BLaER1 (cell line): ENCODE measurements around the gene INSRR.

ENCODE experiments used
- H3K27ac ChIP-seq: shearing (Covaris generic); formaldehyde crosslinking; 2 replicates; pipeline ENCODE4 v1.8.1; 2022
- H3K27me3 ChIP-seq: shearing (Covaris generic); formaldehyde crosslinking; 2 replicates; pipeline ENCODE4 v1.8.1; 2022
- H3K36me3 ChIP-seq: shearing (Covaris generic); formaldehyde crosslinking; 2 replicates; pipeline ENCODE4 v1.8.1; 2022
- H3K4me1 ChIP-seq: shearing (Covaris generic); formaldehyde crosslinking; 2 replicates; pipeline ENCODE4 v1.8.1; 2022
- H3K4me2 ChIP-seq: shearing (Covaris generic); formaldehyde crosslinking; 2 replicates; pipeline ENCODE4 v1.8.1; 2022
- H3K4me3 ChIP-seq: shearing (Covaris generic); formaldehyde crosslinking; 2 replicates; pipeline ENCODE4 v1.8.1; 2022
- H3K9ac ChIP-seq: shearing (Covaris generic); formaldehyde crosslinking; 2 replicates; pipeline ENCODE4 v1.8.1; 2022
- H3K9me3 ChIP-seq: shearing (Covaris generic); formaldehyde crosslinking; 2 replicates; pipeline ENCODE4 v1.8.1; 2022
- H4K20me1 ChIP-seq: shearing (Covaris generic); formaldehyde crosslinking; 2 replicates; pipeline ENCODE4 v1.8.1; 2022
- Cebpa-rat ChIP-seq: shearing (Covaris generic); IDR thresholded peaks from 2 replicates; pipeline ENCODE4 v1.8.1; 2022

Gene INSRR

DNA sequence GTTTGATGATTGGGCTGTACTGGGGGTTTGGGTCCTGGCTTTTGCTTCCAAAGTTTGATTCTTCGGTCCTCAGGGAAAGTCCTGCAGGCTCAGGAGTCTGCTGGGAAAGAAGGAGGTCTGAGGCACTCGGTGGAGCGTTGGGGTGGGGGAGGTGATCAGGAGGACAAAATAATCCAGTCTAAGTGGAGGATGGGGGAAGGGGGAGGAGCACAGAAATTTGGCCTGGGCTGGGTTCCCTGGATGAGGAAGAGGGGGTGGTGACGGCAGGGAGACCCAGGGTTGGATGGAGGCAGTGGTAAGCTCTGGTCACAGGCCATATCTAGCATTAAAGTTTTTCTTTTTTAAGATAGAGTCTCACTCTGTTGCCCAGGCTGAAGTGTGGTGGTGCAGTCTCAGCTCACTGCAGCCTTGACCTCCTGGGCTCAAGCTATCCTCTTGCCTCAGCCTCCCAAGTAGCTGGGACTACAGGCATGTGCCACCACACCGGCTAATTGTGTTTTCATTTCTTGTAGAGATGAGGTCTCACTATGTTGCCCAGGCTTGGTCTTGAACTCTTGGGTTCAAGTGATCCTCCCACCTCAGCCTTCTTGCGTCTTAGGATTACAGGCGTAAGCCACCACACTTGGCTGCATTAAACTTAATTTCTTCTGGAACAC lies 49.1 kb downstream of the INSRR start:
- TF ChIP-seq Cebpa-rat: no peak
- H3K27me3 ChIP-seq: no peaks in the 10 kb centered on the region
- no peak overlapping the region for H3K4me2 ChIP-seq
- peaks cover 54% of the 10 kb centered on the region for H3K4me1 ChIP-seq
- H3K9ac ChIP-seq: no peak overlapping the region
- no peak overlapping the region for H3K4me3 ChIP-seq
- peaks cover 37% of the 10 kb centered on the region for H3K36me3 ChIP-seq
- no peaks in the 10 kb centered on the region for H3K9me3 ChIP-seq
- no peak overlapping the region for H3K27ac ChIP-seq
- H4K20me1 ChIP-seq: peaks cover 7% of the 10 kb centered on the region; the same call in 1 of the 2 replicates

DNA sequence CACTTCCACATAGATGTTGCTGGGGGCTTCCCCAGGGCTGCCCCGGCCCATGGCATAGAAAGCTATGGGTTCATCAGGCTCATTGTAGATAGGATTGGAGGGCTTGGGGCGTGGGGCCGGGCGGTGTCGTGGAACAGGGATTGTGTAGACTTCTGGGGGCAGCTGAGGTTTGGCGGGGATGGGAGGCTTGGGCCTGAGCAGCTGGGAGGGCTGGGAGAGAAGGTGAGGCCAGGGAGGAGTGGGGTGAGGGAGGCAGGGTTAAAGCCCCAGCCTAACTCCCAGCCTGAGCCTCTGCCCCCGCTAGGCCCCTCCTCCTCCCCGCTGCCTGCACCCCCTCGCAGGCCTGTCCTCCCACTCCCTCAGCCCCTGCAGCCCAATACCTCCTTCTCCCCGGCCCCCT lies 49.6 kb downstream of the INSRR start:
- Histone ChIP-seq H3K36me3 (peaks cover 37% of the 10 kb centered on the region), H3K4me3 (no peak overlapping the region), H3K4me1 (peaks cover 54% of the 10 kb centered on the region), H4K20me1 (peaks cover 7% of the 10 kb centered on the region; the same call in 1 of the 2 replicates), H3K9me3 (no peaks in the 10 kb centered on the region), H3K27me3 (no peaks in the 10 kb centered on the region), H3K27ac (no peak overlapping the region), H3K4me2 (no peak overlapping the region), H3K9ac (no peak overlapping the region)
- TF ChIP-seq Cebpa-rat: no peak

DNA sequence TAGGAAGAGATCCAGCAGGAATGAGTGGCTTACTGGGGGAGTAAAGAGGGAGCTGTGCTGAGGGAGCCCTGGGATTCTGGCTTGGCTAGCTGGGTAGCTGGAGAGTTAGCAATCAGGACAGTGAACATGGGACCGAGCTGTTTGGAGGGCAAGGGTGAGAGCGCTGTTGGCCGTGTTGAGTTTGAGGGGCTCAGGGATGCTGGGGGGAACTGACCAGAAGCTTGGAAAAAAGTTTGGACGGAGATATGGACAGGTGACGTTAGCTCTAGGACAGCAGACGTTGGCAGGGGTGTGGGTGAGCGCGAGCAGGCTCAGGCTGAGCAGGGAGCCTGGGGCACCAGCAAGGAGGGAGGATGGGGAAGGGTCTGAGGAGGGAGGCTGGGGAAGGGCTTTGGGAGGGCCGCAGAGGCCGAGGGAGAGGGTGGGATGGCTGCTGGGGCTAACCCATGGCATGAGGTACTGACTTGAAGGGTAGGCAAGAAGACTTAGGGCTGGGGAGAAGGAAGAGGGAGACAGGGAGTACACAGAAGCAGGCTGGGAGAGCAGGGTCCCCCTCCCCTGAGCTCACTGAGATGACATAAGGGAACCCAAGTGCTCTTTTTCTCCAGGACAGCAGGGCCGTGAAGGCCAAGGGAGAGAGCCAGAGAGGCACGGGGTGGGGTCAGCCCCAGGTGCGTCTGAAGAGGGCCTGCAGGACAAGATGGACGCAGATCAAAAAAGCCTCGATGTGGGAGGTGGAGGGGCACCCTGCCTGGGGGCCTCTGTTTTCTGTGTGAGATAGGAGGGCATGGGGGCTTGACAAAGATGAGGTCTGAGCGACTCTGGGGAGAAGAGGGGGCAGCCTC lies 50.5 kb downstream of the INSRR start:
- 0 out of 2 replicates have a peak overlapping the region, but pooled peaks have one; percentile 41 for H3K27ac ChIP-seq
- peaks cover 56% of the 10 kb centered on the region for H3K4me1 ChIP-seq
- H3K4me2 ChIP-seq: peak overlapping the region; percentile 69
- H3K9ac ChIP-seq: no peak overlapping the region
- peaks cover 7% of the 10 kb centered on the region; the same call in 1 of the 2 replicates for H4K20me1 ChIP-seq
- no peaks in the 10 kb centered on the region for H3K9me3 ChIP-seq
- no peaks in the 10 kb centered on the region for H3K27me3 ChIP-seq
- H3K36me3 ChIP-seq: peaks cover 37% of the 10 kb centered on the region
- no peak for TF ChIP-seq Cebpa-rat
- H3K4me3 ChIP-seq: no peak overlapping the region

DNA sequence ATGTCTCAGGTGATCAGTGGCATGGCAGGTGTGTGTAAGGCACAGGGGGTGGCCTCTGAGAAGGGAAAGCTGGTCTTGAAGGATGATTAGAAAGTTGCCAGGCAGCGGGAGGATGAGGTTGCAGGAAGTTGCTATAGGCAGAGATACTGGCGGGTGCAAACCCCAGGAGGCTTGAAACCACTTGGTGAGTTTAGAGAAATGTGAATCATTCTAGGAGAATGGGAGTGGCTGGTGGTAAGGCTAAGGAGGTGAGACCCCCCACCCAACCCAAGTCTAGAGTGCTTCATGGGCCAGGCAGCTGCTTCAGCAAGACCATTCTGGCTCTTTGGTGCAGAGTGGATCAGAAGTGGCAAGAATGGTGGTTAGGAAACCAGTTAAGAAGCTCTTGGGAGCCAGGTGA lies 51.3 kb downstream of the INSRR start:
- H3K4me1 ChIP-seq: peaks cover 56% of the 10 kb centered on the region
- no peaks in the 10 kb centered on the region for H3K27me3 ChIP-seq
- no peak overlapping the region for H3K9ac ChIP-seq
- no peaks in the 10 kb centered on the region for H3K9me3 ChIP-seq
- H3K36me3 ChIP-seq: peaks cover 39% of the 10 kb centered on the region
- H3K4me3 ChIP-seq: no peak overlapping the region
- peak overlapping the region; percentile 41; the same call in 1 of the 2 replicates for H3K27ac ChIP-seq
- peaks cover 7% of the 10 kb centered on the region; the same call in 1 of the 2 replicates for H4K20me1 ChIP-seq
- H3K4me2 ChIP-seq: peak overlapping the region; percentile 69
- no peak for TF ChIP-seq Cebpa-rat

DNA sequence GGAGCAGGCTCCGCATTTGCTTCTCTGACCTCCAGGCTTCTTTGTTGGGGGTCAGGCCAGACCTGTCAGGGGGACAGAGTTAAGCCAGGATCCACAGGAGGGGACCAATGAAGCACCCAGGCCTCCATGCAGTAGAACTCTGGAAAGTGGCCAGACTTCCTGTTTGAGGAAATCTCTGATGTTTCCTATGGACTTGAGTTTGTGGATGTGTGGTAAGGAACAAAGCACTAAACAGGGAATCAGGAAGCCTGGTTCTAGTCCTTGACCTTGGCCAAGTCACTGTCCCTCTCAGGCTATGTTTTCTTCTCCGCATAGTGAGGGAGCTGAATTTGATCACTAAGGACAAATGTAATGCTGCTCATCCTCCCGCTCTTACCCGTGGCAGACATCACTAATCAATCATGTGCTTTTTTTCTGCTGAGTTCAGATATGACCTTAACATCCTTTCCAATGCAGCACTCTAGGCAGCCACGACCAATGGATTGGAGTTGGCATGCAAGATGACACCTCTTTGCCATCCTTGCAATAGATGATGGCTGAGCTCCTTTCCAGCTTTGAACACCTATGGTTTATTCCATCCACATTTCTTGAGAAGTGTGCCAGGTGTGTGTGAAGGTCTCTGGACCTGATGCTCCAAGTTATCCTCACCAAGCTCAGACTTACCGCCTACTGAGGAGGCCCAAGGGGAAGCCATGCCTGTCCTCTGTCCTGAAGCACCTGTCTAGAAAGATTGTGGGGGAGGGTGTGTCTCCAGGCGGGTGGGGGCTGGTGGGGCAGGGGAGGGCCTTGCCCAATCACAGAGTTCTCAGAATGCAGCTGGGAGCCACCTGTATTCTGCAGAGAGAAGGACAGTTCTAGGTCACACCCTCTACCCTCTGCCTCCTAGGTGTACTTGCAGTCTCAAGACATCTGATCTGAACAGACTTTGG lies 52.1 kb downstream of the INSRR start:
- Histone ChIP-seq H3K27me3 (no peaks in the 10 kb centered on the region), H3K36me3 (peaks cover 41% of the 10 kb centered on the region), H3K4me1 (peaks cover 56% of the 10 kb centered on the region), H3K9me3 (no peaks in the 10 kb centered on the region), H3K9ac (no peak overlapping the region), H3K27ac (no peak overlapping the region), H4K20me1 (peaks cover 10% of the 10 kb centered on the region), H3K4me3 (no peak overlapping the region), H3K4me2 (peak overlapping the region; percentile 69)
- TF ChIP-seq Cebpa-rat: no peak

DNA sequence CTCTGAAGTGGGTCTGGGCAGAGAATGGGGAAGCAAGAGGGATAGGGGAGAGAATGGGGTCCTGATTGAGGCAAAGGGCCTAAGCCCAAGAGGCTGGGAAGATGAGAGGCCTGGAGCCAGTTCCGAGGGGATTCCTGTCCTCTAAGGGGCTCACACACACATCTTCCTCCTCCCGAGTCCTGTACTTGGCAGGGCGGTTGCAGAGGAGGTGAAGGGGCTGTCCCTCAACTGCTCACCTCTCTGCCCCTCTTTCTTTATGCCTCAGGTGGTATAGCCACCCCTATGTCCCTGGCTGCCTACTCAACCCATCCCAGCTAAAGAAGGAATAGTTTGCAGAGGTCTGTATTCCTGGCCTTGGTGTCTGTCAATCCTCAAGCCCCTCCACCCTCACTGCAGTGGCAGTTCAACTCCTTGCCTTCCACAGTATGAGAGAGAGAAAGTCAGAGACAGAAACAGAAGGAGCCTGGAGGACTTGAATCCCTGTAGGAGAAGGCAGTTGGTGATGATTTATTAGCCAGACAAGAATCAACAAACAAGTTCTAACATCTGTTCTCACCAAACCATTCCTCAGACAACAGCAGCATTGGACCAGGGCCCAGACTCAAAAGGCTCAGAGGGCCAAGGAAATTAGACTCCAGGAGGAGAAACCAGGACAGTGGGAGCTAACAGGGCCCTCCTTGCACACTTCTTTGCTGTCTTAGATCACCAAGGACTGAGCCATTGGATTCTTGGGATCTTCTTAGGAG lies 53.0 kb downstream of the INSRR start:
- Histone ChIP-seq H3K27ac (no peak overlapping the region), H3K9ac (no peak overlapping the region), H3K36me3 (peaks cover 43% of the 10 kb centered on the region), H3K27me3 (no peaks in the 10 kb centered on the region), H3K4me3 (no peak overlapping the region), H3K4me1 (peaks cover 60% of the 10 kb centered on the region), H3K9me3 (no peaks in the 10 kb centered on the region), H3K4me2 (no peak overlapping the region), H4K20me1 (peaks cover 18% of the 10 kb centered on the region)
- no peak for TF ChIP-seq Cebpa-rat

DNA sequence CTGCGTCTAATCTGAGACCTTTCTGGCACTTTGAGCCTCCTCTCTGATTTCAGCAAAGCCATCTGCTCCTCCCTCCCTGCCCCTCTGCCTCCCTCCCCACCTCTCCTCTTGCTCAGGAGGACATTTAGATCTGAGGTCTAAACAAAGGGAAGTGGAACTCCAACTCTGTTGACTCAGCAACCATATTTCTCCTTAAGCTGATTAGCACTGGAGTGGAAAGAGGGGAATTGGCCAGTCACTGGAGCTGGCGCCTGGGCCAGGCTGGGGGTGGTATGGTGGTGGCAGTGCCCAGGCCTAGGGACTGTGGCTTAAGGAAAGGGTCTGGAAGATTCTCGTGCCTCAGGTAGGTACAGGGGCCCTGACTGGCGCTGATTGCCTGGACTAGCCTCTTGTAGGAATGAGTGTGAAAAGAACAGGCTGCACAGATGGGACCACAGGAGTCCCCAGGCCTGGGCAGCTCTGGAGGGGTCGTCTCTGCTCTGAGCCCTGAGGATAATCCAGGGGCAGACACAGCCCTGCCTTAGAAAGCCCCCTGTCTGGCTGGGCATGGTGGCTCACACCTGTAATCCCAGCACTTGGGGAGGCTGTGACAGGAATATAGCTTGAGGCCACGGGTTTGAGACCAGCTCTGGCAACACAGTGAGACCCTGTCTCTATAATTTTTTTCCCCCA lies 54.2 kb downstream of the INSRR start:
- Histone ChIP-seq H3K9me3 (no peaks in the 10 kb centered on the region), H3K9ac (peak overlapping the region; percentile 23; the same call in 1 of the 2 replicates), H3K27me3 (no peaks in the 10 kb centered on the region), H3K36me3 (peaks cover 52% of the 10 kb centered on the region), H4K20me1 (peaks cover 20% of the 10 kb centered on the region), H3K4me3 (no peak overlapping the region), H3K4me2 (peak overlapping the region; percentile 36; the same call in 1 of the 2 replicates), H3K27ac (peak overlapping the region; percentile 30), H3K4me1 (peaks cover 63% of the 10 kb centered on the region)
- no peak for TF ChIP-seq Cebpa-rat

DNA sequence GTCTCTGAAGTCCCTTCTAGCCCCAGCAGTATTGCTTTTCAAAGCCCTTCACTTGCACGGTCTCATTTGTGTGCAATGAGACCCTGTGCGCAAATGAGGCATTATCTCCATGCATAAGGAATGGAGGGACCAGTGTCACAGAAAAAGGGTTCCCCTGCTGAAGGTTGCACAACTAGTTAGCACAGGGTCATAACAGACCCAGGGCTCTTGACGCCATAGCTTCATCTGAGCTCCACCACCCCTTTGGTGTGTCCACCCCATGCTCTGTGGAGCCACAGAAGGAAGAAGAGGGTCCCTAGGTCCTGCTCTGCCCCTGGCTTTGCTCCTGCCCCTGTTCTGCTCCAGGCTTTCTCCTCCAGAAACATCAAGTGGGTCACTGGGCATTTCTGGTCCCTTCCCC lies 54.9 kb downstream of the INSRR start:
- Histone ChIP-seq H3K4me3 (no peak overlapping the region), H4K20me1 (peaks cover 20% of the 10 kb centered on the region), H3K9ac (no peak overlapping the region), H3K4me1 (peaks cover 63% of the 10 kb centered on the region), H3K9me3 (no peaks in the 10 kb centered on the region), H3K27me3 (no peaks in the 10 kb centered on the region), H3K36me3 (peaks cover 56% of the 10 kb centered on the region), H3K27ac (peak overlapping the region; percentile 30; the same call in 1 of the 2 replicates), H3K4me2 (peak overlapping the region; percentile 36)
- TF ChIP-seq Cebpa-rat: no peak
